ENCODE results near the gene FLNB. TPM values are rescaled to one million over a fixed set of nuclear protein-coding genes. Genes with fewer than 3 reads are reported as not detected.

The FLNB gene
- polyA plus RNA-seq, 3 donors: 0.47 to 4.0 (median 2.1) TPM

- H3K4me1 Mint-ChIP-seq: peaks cover 37% of the 10 kb centered on the region
- Histone ChIP-seq H3K4me3 (replicated peaks in 1 of 3; ENCODE audit: low read depth in 2 of 3, low read length in 3 of 3) (peak overlapping the region in 2 of 3 experiments; percentile 68 to 90), H3K79me2 (ENCODE audit: insufficient read depth, low read length) (peaks cover 59% of the 10 kb centered on the region), H2AFZ (ENCODE audit: insufficient read depth, low read depth, low read length, poor library complexity, severe bottlenecking) (peak overlapping the region; percentile 92), H3K9me3 (replicated peaks in 1 of 2; ENCODE audit: control insufficient read depth in 1 of 2, insufficient read depth in 1 of 2, low read length in 2 of 2) (no peaks in the 10 kb centered on the region), H3K27ac (ENCODE audit: low read depth in 1 of 2, low read length in 2 of 2) (no peak overlapping the region), H3K27me3 (ENCODE audit: control insufficient read depth in 2 of 2, insufficient read depth in 2 of 2, low read length in 2 of 2) (no peaks in the 10 kb centered on the region), H4K20me1 (ENCODE audit: insufficient read depth, low read length) (no peaks in the 10 kb centered on the region), H3K9ac (ENCODE audit: insufficient read depth, low read length, poor library complexity, severe bottlenecking) (no peak overlapping the region), H3K4me1 (ENCODE audit: control insufficient read depth in 1 of 2, insufficient read depth in 2 of 2, low read length in 2 of 2) (peaks cover 25 to 28% of the 10 kb centered on the region in 2 donors), H3K4me2 (replicated peaks; ENCODE audit: extremely low read depth, low read length, poor library complexity, severe bottlenecking) (peak overlapping the region; percentile 82), H3K36me3 (replicated peaks in 1 of 2; ENCODE audit: control insufficient read depth in 1 of 2, insufficient read depth in 2 of 2, low read length in 2 of 2) (no peaks in the 10 kb centered on the region)
- DNase-seq: no peak
- TF ChIP-seq CTCF (IDR thresholded peaks at IDR 0.05): no peak
- intact Hi-C loops (cut with micrococcal nuclease): loop anchor here in 1 of 2 donors (5.0 to 10.0 kb wide), 2 partner anchors 48 to 155 kb away; no protein-coding TSS in a partner anchor
- peaks cover 2 to 5% (median 2%) of the 10 kb centered on the region in 3 donors for H3K27me3 Mint-ChIP-seq (ENCODE audit: low read depth in 3 of 3)
- peak overlapping the region in 3 of 7 donors; percentile 1 to 41 (median 21) for H3K27ac Mint-ChIP-seq
- peaks cover 4% of the 10 kb centered on the region in 2 donors for H3K36me3 Mint-ChIP-seq
- peak overlapping the region; percentile 93 to 97 for H3K4me3 Mint-ChIP-seq
- H3K9me3 Mint-ChIP-seq: peaks cover 0 to 1% (median 0%) of the 10 kb centered on the region in 7 donors
- WGBS (ENCODE audit: insufficient coverage): 37% methylated on average over 5 of the region's 6 CpGs
These were observed 1.7 kb downstream of the FLNB start for GRCh38 chr3:58009749-58010535.

GRCh38 chr3:58010562-58010961 is 2.3 kb downstream of the FLNB start:
- Mint-ChIP-seq H3K27me3 (ENCODE audit: low read depth in 3 of 3) (peaks cover 2 to 5% (median 2%) of the 10 kb centered on the region in 3 donors), H3K36me3 (peaks cover 4% of the 10 kb centered on the region in 2 donors), H3K27ac (peak overlapping the region in 1 of 7 donors; percentile 58), H3K9me3 (peaks cover 0 to 1% (median 0%) of the 10 kb centered on the region in 7 donors), H3K4me1 (peaks cover 37% of the 10 kb centered on the region), H3K4me3 (no peak overlapping the region)
- H3K4me2 ChIP-seq (replicated peaks; ENCODE audit: extremely low read depth, low read length, poor library complexity, severe bottlenecking): no peak overlapping the region
- no peak overlapping the region for H2AFZ ChIP-seq (ENCODE audit: insufficient read depth, low read depth, low read length, poor library complexity, severe bottlenecking)
- WGBS (ENCODE audit: insufficient coverage): 88% methylated on average over 5 of the region's 5 CpGs
- H3K9ac ChIP-seq (ENCODE audit: insufficient read depth, low read length, poor library complexity, severe bottlenecking): no peak overlapping the region
- no peak for TF ChIP-seq CTCF (IDR thresholded peaks at IDR 0.05)
- H3K79me2 ChIP-seq (ENCODE audit: insufficient read depth, low read length): peaks cover 65% of the 10 kb centered on the region
- intact Hi-C loops (cut with micrococcal nuclease): loop anchor here in 1 of 2 donors (10.0 kb wide), 1 partner anchor 154 kb away; no protein-coding TSS in a partner anchor
- H3K4me3 ChIP-seq (replicated peaks in 1 of 3; ENCODE audit: low read depth in 2 of 3, low read length in 3 of 3): no peak overlapping the region
- no peaks in the 10 kb centered on the region for H3K27me3 ChIP-seq (ENCODE audit: control insufficient read depth in 2 of 2, insufficient read depth in 2 of 2, low read length in 2 of 2)
- no peak overlapping the region for H3K27ac ChIP-seq (ENCODE audit: low read depth in 1 of 2, low read length in 2 of 2)
- no peaks in the 10 kb centered on the region for H3K36me3 ChIP-seq (replicated peaks in 1 of 2; ENCODE audit: control insufficient read depth in 1 of 2, insufficient read depth in 2 of 2, low read length in 2 of 2)
- no peaks in the 10 kb centered on the region for H4K20me1 ChIP-seq (ENCODE audit: insufficient read depth, low read length)
- no peaks in the 10 kb centered on the region for H3K9me3 ChIP-seq (replicated peaks in 1 of 2; ENCODE audit: control insufficient read depth in 1 of 2, insufficient read depth in 1 of 2, low read length in 2 of 2)
- no peak for DNase-seq
- H3K4me1 ChIP-seq (ENCODE audit: control insufficient read depth in 1 of 2, insufficient read depth in 2 of 2, low read length in 2 of 2): peaks cover 25 to 28% of the 10 kb centered on the region in 2 donors
